ENCODE results near the gene NCAPD3. TPM values are rescaled to one million over a fixed set of nuclear protein-coding genes. Genes with fewer than 3 reads are reported as not detected.
"Not testable (repeated sequence)": the region's sequence is repeated elsewhere in the genome, so short reads cannot be mapped to it uniquely, and the experiment has no call there.

The NCAPD3 gene
- total RNA-seq, 2 experiments from 2014 or later, result 125 to 136 TPM

DNA sequence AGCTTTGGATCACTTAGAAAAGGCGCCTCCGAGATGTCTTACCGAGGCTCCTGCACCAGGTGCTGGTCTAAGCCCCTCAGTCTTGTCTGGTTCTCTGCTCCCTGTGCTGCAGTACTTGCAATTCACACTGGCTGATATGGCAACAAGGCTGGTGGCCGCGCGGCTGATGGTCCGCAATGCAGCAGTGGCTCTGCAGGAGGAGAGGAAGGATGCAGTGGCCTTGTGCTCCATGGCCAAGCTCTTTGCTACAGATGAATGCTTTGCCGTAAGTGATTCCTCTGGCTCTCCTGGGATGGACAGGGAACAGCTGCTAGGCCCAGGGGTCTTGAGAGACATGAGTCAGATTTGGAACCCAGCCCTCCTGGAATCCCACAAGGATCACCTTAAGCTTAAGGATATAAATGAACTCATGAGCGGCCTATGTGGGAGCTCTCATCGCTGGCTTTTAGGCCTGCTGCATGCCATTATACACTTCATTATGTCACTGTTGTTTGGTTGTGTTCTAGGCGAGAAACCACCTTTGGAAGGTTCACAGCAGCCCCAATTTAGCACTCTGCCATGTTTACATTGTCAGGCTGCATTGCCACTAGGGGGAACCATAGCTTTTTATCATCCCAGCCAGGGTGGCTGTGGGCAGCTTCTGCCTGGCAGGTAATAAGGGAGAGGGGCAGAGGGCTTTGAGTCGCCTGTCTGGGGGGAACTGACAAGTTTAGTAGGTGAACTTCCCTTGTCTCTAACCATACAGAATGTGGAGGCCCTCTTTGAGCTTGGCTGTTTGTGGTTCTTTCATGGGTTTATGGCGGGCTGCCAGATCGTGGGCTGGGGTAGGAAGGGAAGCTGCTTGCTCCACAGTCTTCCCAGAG lies 38.1 kb upstream of the NCAPD3 start:
- POLR2A ChIA-PET, result interaction anchor here (0.8 to 2.0 kb wide), 4 partner anchors 8 to 37 kb away, joined by 3 to 6 read pairs (median 4); partner anchors contain the start of genes ACAD8, GLB1L3, NCAPD3 and THYN1
- no peaks in the 10 kb centered on the region for H3K9me3 Mint-ChIP-seq (ENCODE audit: insufficient read depth)
- no peak overlapping the region for H3K4me3 Mint-ChIP-seq
- CTCF ChIA-PET, result interaction anchor here (0.9 to 7.6 kb wide), 20 partner anchors 8 to 212 kb away, joined by 3 to 94 read pairs (median 4); partner anchors contain the start of genes ACAD8, GLB1L2, GLB1L3 and NCAPD3
- no peak overlapping the region for H3K27ac Mint-ChIP-seq
- H3K36me3 Mint-ChIP-seq (ENCODE audit: low read depth), result peaks cover 14% of the 10 kb centered on the region
- H3K4me1 Mint-ChIP-seq (ENCODE audit: low read depth), result peaks cover 12% of the 10 kb centered on the region
- ATAC-seq (peak; percentile 79), DNase-seq (peak; percentile 60)
- no peaks in the 10 kb centered on the region for H3K27me3 Mint-ChIP-seq (ENCODE audit: low read depth)

DNA sequence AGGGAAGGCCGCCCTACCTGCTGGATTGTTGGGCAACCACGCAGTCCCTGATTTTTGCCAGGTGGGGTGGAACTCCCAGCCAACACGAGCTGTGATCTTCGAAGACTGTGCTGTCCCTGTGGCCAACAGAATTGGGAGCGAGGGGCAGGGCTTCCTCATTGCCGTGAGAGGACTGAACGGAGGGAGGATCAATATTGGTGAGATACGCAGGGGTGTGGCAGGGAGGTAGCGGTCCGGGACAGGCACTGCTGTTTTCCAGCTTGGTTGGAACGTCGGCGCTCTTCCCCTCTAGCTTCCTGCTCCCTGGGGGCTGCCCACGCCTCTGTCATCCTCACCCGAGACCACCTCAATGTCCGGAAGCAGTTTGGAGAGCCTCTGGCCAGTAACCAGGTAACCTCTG lies 37.2 kb upstream of the NCAPD3 start:
- H3K27ac Mint-ChIP-seq, result no peak overlapping the region
- ChIA-PET CTCF (interaction anchor here (1.0 to 7.6 kb wide), 6 partner anchors 9 to 71 kb away, joined by 4 to 94 read pairs (median 5); partner anchors contain the start of genes GLB1L2, GLB1L3 and NCAPD3), POLR2A (interaction anchor here (1.4 to 2.0 kb wide), 2 partner anchors 15 to 36 kb away, joined by 4 to 6 read pairs; partner anchors contain the start of genes GLB1L3, NCAPD3 and VPS26B)
- peaks cover 15% of the 10 kb centered on the region for H3K4me1 Mint-ChIP-seq (ENCODE audit: low read depth)
- no peak for ATAC-seq
- DNase-seq, result no peak
- peaks cover 17% of the 10 kb centered on the region for H3K36me3 Mint-ChIP-seq (ENCODE audit: low read depth)
- H3K9me3 Mint-ChIP-seq (ENCODE audit: insufficient read depth), result no peaks in the 10 kb centered on the region
- no peak overlapping the region for H3K4me3 Mint-ChIP-seq
- H3K27me3 Mint-ChIP-seq (ENCODE audit: low read depth), result no peaks in the 10 kb centered on the region

DNA sequence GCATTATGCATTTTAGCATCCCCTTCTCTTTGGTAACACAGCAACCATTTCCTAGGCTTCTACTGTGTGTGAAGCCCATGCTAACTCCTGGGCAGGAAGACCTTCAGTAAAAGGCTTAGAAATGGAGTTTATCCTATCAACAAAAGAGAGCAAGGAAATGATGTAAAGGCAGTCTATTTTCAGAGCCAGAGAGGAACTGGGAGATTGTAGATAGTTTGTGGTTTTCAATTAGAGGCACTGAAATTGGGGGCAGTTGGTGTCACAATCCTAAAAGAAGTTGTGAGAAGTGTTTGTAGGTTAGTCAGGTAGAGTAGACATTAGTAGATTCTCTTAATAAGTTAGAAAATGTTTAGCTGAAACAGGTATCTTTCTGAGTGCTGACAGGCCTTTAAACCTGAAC lies 36.7 kb upstream of the NCAPD3 start:
- H3K27ac Mint-ChIP-seq, result no peak overlapping the region
- CTCF ChIA-PET, result interaction anchor here (1.9 to 7.6 kb wide), 2 partner anchors 14 to 37 kb away, joined by 4 to 94 read pairs; partner anchors contain the start of genes GLB1L3 and NCAPD3

DNA sequence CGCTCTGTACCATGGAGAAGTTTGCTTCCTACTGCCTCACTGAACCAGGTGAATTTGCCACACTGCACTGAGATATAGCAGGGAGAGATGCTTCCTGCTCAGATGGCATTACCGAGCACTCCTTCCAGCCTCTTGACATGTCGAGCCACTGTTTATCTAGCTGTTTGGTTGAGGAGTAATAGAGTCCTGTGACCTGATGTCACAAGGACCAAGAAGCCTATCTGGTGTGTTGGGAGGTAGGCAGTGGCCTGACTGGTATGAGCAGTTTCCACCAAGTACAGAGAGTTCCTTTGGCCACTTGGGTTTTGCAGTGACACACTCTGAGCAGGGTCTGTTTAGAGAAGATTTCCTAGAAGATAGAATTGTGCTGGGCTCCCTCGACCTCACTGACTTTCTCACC lies 34.8 kb upstream of the NCAPD3 start:
- POLR2A ChIA-PET, result no interaction called here
- H3K27me3 Mint-ChIP-seq (ENCODE audit: low read depth), result no peaks in the 10 kb centered on the region
- H3K4me3 Mint-ChIP-seq, result no peak overlapping the region
- H3K9me3 Mint-ChIP-seq (ENCODE audit: insufficient read depth), result no peaks in the 10 kb centered on the region
- peaks cover 14% of the 10 kb centered on the region for H3K36me3 Mint-ChIP-seq (ENCODE audit: low read depth)
- H3K27ac Mint-ChIP-seq, result peak overlapping the region; percentile 3
- ATAC-seq (no peak), DNase-seq (no peak)
- CTCF ChIA-PET, result no interaction called here
- H3K4me1 Mint-ChIP-seq (ENCODE audit: low read depth), result peaks cover 25% of the 10 kb centered on the region

More for the DNA sequence above, 36.7 kb upstream of the NCAPD3 start:
- DNase-seq (no peak), ATAC-seq (no peak)
- Mint-ChIP-seq H3K4me1 (ENCODE audit: low read depth) (peaks cover 15% of the 10 kb centered on the region), H3K4me3 (no peak overlapping the region), H3K9me3 (ENCODE audit: insufficient read depth) (no peaks in the 10 kb centered on the region), H3K27me3 (ENCODE audit: low read depth) (no peaks in the 10 kb centered on the region), H3K36me3 (ENCODE audit: low read depth) (peaks cover 17% of the 10 kb centered on the region)
- POLR2A ChIA-PET, result no interaction called here

DNA sequence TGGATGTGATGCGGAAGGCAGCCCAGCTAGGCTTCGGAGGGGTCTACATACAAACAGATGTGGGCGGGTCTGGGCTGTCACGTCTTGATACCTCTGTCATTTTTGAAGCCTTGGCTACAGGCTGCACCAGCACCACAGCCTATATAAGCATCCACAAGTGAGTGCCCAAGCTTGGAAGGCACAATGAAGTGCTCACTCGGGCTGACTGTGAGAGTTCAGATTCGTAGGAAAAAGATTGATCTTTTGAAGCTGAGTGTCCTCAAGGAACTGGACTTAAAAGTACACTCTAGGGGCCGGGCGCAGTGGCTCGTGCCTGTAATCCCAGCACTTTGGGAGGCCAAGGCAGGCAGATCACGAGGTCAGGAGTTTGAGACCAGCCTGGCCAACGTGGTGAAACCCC lies 33.3 kb upstream of the NCAPD3 start:
- Mint-ChIP-seq H3K27me3 (ENCODE audit: low read depth) (no peaks in the 10 kb centered on the region), H3K27ac (no peak overlapping the region)
- POLR2A ChIA-PET, result interaction anchor here (1.0 kb wide), 1 partner anchor 17 kb away, joined by 3 read pairs; no protein-coding TSS in a partner anchor

DNA sequence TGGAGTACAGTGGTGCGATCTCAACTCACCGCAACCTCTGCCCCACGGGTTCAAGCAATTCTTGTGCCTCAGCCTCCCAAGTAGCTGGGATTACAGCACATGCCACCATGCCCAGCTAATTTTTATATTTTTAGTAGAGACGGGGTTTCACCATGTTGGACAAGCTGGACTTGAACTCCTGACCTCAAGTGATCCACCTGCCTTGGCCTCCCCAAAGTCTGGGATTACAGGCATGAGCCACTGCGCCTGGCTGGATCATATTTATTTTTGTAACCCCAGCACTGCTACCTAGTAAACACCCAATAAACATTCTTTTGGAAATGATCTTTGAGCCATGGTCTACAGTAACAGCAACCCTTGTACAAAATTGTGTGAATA lies 31.4 kb upstream of the NCAPD3 start:
- DNase-seq; H3K27ac Mint-ChIP-seq; H3K4me3 Mint-ChIP-seq; H3K9me3 Mint-ChIP-seq (ENCODE audit: insufficient read depth); ATAC-seq; H3K27me3 Mint-ChIP-seq (ENCODE audit: low read depth): not testable (repeated sequence)
- peaks cover 14% of the 10 kb centered on the region for H3K36me3 Mint-ChIP-seq (ENCODE audit: low read depth)
- ChIA-PET CTCF (interaction anchor here (0.7 to 3.4 kb wide), 9 partner anchors 8 to 48 kb away, joined by 3 to 25 read pairs (median 5); partner anchors contain the start of genes GLB1L3, NCAPD3 and VPS26B), POLR2A (interaction anchor here (1.0 to 6.6 kb wide), 2 partner anchors 21 to 30 kb away, joined by 3 to 50 read pairs; partner anchors contain the start of genes GLB1L3, NCAPD3 and VPS26B)
- peaks cover 32% of the 10 kb centered on the region for H3K4me1 Mint-ChIP-seq (ENCODE audit: low read depth)

More for the DNA sequence above, 33.3 kb upstream of the NCAPD3 start:
- Mint-ChIP-seq H3K4me1 (ENCODE audit: low read depth) (peaks cover 28% of the 10 kb centered on the region), H3K9me3 (ENCODE audit: insufficient read depth) (no peaks in the 10 kb centered on the region), H3K4me3 (no peak overlapping the region), H3K36me3 (ENCODE audit: low read depth) (peaks cover 14% of the 10 kb centered on the region)
- DNase-seq (no peak), ATAC-seq (no peak)
- CTCF ChIA-PET, result interaction anchor here (1.3 kb wide), 1 partner anchor 49 kb away, joined by 4 read pairs; no protein-coding TSS in a partner anchor

DNA sequence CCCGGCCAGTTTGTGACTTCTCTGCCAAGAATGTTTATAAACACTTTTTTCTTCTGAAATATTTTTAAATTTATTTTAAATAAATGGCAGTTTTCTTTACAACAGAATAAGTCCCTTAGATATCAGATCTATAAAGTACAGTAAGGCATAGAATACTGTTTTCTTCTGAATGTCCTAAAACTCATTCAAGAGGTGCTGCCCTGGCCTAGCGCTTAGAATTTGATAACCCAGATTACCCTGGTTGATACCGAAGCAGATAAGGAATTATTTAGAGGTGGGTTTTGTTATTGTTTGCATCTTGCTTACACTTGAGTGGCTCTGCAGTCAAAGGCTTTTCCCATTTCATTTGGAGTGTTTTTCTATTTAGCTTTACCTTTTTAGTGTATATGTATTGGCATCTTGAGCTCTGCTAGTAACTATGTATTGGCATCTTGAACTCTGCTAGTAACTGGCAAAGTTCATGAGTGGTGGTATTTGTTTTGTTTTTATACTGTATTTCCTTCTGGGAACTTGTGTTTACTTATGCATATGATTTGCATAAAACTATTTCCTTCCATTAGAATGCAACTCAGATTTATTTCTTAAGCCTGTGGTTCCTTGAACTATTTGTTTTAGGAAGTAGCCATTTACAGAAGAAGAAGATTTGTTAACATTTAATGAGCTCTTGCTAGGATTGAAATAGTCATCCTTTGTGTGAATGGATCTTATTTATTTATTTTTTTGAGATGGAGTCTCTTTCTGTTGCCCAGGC lies 30.8 kb upstream of the NCAPD3 start:
- Mint-ChIP-seq H3K9me3 (ENCODE audit: insufficient read depth) (no peaks in the 10 kb centered on the region), H3K36me3 (ENCODE audit: low read depth) (peaks cover 20% of the 10 kb centered on the region), H3K27ac (no peak overlapping the region), H3K27me3 (ENCODE audit: low read depth) (no peaks in the 10 kb centered on the region), H3K4me1 (ENCODE audit: low read depth) (peaks cover 28% of the 10 kb centered on the region), H3K4me3 (peak overlapping the region; percentile 86)
- POLR2A ChIA-PET, result interaction anchor here (0.7 to 6.6 kb wide), 5 partner anchors 13 to 487 kb away, joined by 3 to 50 read pairs (median 3); partner anchors contain the start of genes GLB1L3, NCAPD3 and VPS26B
- ATAC-seq, result no peak
- no peak for DNase-seq
- CTCF ChIA-PET, result interaction anchor here (0.7 to 3.4 kb wide), 10 partner anchors 9 to 47 kb away, joined by 3 to 25 read pairs (median 4); partner anchors contain the start of genes GLB1L3, NCAPD3 and VPS26B

DNA sequence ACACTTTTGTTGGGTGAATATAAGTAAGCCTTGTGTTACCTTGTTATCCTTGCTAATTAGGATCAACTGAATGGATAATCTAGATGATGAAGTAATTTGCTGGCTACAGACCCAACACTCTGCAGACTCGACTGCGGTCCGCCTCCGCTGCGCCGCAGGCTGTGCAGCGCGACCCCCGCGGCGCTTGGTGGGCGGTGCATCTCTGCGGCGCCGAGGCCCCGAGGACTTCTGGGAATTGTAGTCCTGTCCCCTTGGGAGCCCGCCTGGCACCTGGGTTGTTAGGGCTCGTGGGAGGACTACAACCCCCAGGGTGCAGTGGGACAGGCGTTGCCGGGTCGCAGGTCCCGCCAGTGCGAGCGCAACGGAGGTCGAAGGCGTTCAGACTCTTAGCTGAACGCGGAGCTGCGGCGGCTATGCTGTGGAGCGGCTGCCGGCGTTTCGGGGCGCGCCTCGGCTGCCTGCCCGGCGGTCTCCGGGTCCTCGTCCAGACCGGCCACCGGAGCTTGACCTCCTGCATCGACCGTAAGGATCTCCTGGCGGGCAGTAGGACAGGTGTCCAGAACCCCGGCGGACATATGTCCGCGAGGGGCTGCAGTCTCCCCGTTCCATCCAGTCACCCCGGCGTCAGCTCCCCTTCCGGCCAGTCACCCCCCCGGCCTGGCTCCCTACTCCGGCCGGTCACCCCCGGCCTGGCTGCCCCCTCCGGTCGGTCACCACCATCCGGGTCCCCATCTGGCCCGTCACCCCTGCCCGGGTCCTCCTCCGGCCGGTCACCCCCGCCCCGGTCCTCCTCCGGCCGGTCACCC lies 29.6 kb upstream of the NCAPD3 start, which contains the start of the genes ACAD8 and THYN1:
Gene ACAD8, plus strand, starts transcription at position 381 of the 806 bp plus-strand sequence. Its CDS starts 33 bp downstream, at position 414.
Gene THYN1, minus strand, starts transcription at position 165 of the 806 bp plus-strand sequence. CDS start 470 bp downstream, outside the sequence.
- Mint-ChIP-seq H3K4me3 (peak within 1 kb of the TSS; percentile 86), H3K4me1 (ENCODE audit: low read depth) (peaks cover 32% of the 10 kb centered on the region), H3K36me3 (ENCODE audit: low read depth) (peaks cover 24% of the 10 kb centered on the region), H3K9me3 (ENCODE audit: insufficient read depth) (no peaks in the 10 kb centered on the region), H3K27me3 (ENCODE audit: low read depth) (no peaks in the 10 kb centered on the region), H3K27ac (peak within 1 kb of the TSS; percentile 89)
- POLR2A ChIA-PET, result interaction anchor here (0.7 to 6.6 kb wide), 7 partner anchors 8 to 489 kb away, joined by 3 to 50 read pairs (median 3); partner anchors contain the start of genes GLB1L3, NCAPD3 and VPS26B
- ATAC-seq, result peak; percentile 100
- CTCF ChIA-PET, result interaction anchor here (0.6 to 3.4 kb wide), 11 partner anchors 9 to 46 kb away, joined by 3 to 25 read pairs (median 4); partner anchors contain the start of gene GLB1L3
- peak; percentile 98 for DNase-seq

DNA sequence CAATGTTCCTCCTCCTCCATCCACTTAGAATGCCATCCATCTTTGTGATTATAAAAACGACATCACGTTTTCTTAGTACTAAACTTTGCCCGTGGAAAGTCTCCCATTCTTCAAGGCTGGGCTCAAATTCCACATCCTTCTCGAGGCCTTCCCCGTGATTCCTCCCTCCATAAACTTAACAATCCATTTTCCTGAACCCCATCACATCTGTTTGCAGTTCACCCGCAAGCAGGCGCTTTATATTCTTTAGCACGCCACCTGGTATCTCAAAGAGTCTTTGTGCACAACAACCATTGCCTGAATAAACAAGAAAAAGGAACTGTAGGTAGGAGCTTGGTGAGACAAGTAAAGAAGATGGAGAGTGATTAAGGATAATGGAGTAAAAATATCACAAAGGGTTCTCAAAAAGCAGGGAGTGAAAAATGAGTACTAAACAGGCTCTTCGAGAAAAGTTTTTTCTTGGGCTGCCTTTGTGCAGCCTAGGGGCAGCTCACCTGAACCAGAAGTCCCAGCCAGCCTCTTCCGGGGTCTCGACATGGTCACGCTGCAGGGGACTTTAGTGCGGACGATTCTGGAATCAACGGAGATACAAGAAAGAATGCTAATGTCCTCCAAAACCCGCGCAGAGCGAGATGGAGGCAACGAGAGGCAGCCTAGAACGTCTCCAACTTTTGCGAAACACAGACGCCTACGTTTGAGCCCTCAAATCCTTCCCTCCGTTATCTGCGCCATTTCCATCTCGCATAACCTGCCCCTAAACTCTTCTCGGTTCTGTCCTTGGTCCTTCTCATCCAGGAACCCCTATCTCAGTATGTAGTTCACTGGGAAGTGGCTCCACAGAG lies 28.8 kb upstream of the NCAPD3 start:
- Mint-ChIP-seq H3K27ac (peak overlapping the region; percentile 89), H3K9me3 (ENCODE audit: insufficient read depth) (no peaks in the 10 kb centered on the region), H3K27me3 (ENCODE audit: low read depth) (no peaks in the 10 kb centered on the region), H3K36me3 (ENCODE audit: low read depth) (peaks cover 31% of the 10 kb centered on the region), H3K4me1 (ENCODE audit: low read depth) (peaks cover 32% of the 10 kb centered on the region), H3K4me3 (peak overlapping the region; percentile 86)
- ATAC-seq (peak; percentile 33), DNase-seq (peak; percentile 56)
- ChIA-PET CTCF (interaction anchor here (1.1 to 3.4 kb wide), 4 partner anchors 11 to 45 kb away, joined by 4 to 25 read pairs (median 9); partner anchors contain the start of gene GLB1L3), POLR2A (interaction anchor here (1.5 to 6.6 kb wide), 3 partner anchors 8 to 28 kb away, joined by 4 to 50 read pairs (median 14); partner anchors contain the start of genes GLB1L3, NCAPD3 and VPS26B)

All from activated CD8-positive, alpha-beta T cell treated with anti-CD3 and anti-CD28 coated beads, Interleukin-2, amount 10 ng/mL, durations not matched to agents 7 days and 5 days (primary cell).